Psoas muscle (tissue), 8 donors: ENCODE data around the gene PLAAT2. TPM values are rescaled to one million over a fixed set of nuclear protein-coding genes. Genes with fewer than 3 reads are reported as not detected.
A peak's percentile ranks its signal among the peaks of the same experiment; 100 is the strongest.

Experiments
- ATAC-seq, 4 donors: fragments of 200-7000 bp; cut with Tn5 transposase; one replicate each; pipeline ENCODE4 v1.9.1; 2020; ENCODE audit warnings: moderate library complexity in 3 of 4, mild to moderate bottlenecking in 2 of 4
- DNase-seq, 2 donors: peaks; one replicate each; pipeline ENCODE4 v3.0.0-alpha.2; 2020
- H3K27ac ChIP-seq: fragments of 200-600 bp; one replicate; pipeline ENCODE4 v1.8.0; 2022
- H3K27me3 ChIP-seq, 3 donors: fragments of 200-600 bp in 1 of 3; one replicate each; pipeline versions ENCODE4 v1.6.1 to v1.8.0; 2013 to 2022; ENCODE audit warnings: low read length in 2 of 3, mild to moderate bottlenecking in 2 of 3, moderate library complexity in 1 of 3; ENCODE audit not compliant: insufficient read depth in 3 of 3
- H3K36me3 ChIP-seq, 2 donors: fragments of 200-600 bp in 1 of 2; one replicate each; pipeline versions ENCODE4 v1.6.1 to v1.8.0; 2013 to 2022; ENCODE audit warnings: low read depth in 1 of 2, mild to moderate bottlenecking in 1 of 2, moderate library complexity in 1 of 2; ENCODE audit not compliant: insufficient read depth in 1 of 2
- H3K4me1 ChIP-seq: fragments of 200-600 bp; one replicate; pipeline ENCODE4 v1.8.0; 2022
- H3K4me3 ChIP-seq: fragments of 200-600 bp; one replicate; pipeline ENCODE4 v1.8.0; 2022; ENCODE audit warnings: mild to moderate bottlenecking
- H3K9me3 ChIP-seq: fragments of 200-600 bp; one replicate; pipeline ENCODE4 v1.8.0; 2022
- whole genome bisulfite sequencing, 3 donors: extraction: QIAGEN DNeasy Blood & Tissue Kit; methylation state at CpG; one replicate each; pipeline versions ENCODE4 v1.1.6 to v1.1.7; 2013; 5-methylcytosine and 5-hydroxymethylcytosine counted together
- intact Hi-C, 2 donors: fragments of 100-400 bp; cut with DNase I; formaldehyde crosslinking; loops; one replicate each; pipeline versions ENCODE4 v1.11.0 to v1.14.2; 2022
- polyA plus RNA-seq, 3 donors: library from polyadenylated mRNA; stranded (reverse); fragments of 200-250 nt; gene quantifications; one replicate each; pipeline ENCODE4 v1.2.3, GENCODE V29; 2013
- total RNA-seq, 4 donors: library from RNA; stranded (reverse); fragmentation: NEBNext Ultra II Directional in 2 of 4; extraction: Animal tissue kit (Norgen Biotek cat#: 25700) in 2 of 4; gene quantifications; one replicate each; pipeline versions ENCODE4 v1.2.1 to v1.2.4, GENCODE V29; 2021 to 2023
- TF ChIP-seq, protein P1 (sequence below): fragments of 200-600 bp; IDR thresholded peaks from one replicate; pipeline ENCODE4 v1.8.0; 2022; ENCODE audit warnings: antibody characterized with exemption
- donor health status: healthy with polysubstance abuse.
- donor health status: DM: no; HTN: no; CAD: no; lungs with moderate emphysema.
- donor health status: Bipolar disorder and iron deficiency.
- donor health status: healthy.
- donor health status: DM: yes; HTN: yes; CAD: no.
- donor health status: DM: no; HTN: no; CAD: no.
- donor health status: DM: no; HTN: no; CAD: no.
- donor health status: DM: yes; HTN: yes; CAD: no.

The PLAAT2 gene
- total and polyA plus RNA-seq, 7 donors = 0.16 TPM; not detected in 6

DNA sequence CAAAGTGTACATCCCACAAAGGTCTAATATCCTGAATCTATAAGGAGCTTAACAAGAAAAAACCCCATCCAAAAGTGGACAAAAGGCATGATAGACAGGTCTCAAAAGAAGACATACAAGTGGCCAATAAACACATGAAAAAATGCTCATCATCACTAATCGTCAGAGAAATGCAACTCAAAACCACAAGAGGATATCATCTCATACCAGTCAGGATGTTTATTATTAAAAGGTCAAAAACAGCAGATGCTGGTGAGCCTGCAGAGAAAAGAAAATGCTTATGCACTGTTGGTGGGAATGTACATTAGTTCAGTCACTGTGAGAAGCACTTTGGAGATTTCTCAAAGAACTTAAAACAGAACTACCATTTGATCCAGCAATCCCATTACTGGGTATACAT is 44.6 kb downstream of the PLAAT2 start:
- ATAC-seq (no peak), DNase-seq (no peak)
- H3K27ac ChIP-seq = no peak overlapping the region
- H3K27me3 ChIP-seq = no peaks in the 10 kb centered on the region
- 3 to 14% (median 12%) methylated on average over 1 of the region's 1 CpG for WGBS, 3 donors
- H3K9me3 ChIP-seq = no peaks in the 10 kb centered on the region
- no peak overlapping the region for H3K4me3 ChIP-seq
- H3K36me3 ChIP-seq = no peaks in the 10 kb centered on the region
- no peaks in the 10 kb centered on the region for H3K4me1 ChIP-seq
- intact Hi-C loops = no loop called here
- TF ChIP-seq, protein P1, sequence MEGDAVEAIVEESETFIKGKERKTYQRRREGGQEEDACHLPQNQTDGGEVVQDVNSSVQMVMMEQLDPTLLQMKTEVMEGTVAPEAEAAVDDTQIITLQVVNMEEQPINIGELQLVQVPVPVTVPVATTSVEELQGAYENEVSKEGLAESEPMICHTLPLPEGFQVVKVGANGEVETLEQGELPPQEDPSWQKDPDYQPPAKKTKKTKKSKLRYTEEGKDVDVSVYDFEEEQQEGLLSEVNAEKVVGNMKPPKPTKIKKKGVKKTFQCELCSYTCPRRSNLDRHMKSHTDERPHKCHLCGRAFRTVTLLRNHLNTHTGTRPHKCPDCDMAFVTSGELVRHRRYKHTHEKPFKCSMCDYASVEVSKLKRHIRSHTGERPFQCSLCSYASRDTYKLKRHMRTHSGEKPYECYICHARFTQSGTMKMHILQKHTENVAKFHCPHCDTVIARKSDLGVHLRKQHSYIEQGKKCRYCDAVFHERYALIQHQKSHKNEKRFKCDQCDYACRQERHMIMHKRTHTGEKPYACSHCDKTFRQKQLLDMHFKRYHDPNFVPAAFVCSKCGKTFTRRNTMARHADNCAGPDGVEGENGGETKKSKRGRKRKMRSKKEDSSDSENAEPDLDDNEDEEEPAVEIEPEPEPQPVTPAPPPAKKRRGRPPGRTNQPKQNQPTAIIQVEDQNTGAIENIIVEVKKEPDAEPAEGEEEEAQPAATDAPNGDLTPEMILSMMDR = no peak

DNA sequence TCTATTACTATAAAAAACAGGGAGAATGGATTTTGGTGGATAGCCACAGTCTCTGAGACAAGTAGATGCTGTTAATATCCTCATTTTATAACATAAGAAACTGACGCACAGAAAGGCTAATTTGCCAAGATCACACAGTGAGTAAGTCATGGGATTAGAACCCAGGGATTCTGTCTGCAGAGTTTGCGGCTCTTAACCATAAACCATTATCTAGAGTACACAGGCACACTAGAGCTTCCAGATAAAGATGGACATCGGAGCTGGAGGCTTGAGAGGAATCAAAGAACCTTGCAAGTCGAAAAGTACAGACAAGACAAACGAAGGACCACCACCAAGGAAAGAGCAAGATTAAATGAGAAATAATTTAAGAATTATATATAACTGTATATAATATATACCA is 46.0 kb downstream of the PLAAT2 start:
- TF ChIP-seq, protein P1 = no peak
- H3K27ac ChIP-seq = no peak overlapping the region
- H3K9me3 ChIP-seq = no peaks in the 10 kb centered on the region
- DNase-seq (no peak), ATAC-seq (no peak)
- no peaks in the 10 kb centered on the region for H3K36me3 ChIP-seq
- H3K27me3 ChIP-seq = no peaks in the 10 kb centered on the region
- H3K4me1 ChIP-seq = peaks cover 6% of the 10 kb centered on the region
- 96 to 98% (median 98%) methylated on average over 5 of the region's 5 CpGs for WGBS, 3 donors
- H3K4me3 ChIP-seq = no peak overlapping the region
- intact Hi-C loops = no loop called here

DNA sequence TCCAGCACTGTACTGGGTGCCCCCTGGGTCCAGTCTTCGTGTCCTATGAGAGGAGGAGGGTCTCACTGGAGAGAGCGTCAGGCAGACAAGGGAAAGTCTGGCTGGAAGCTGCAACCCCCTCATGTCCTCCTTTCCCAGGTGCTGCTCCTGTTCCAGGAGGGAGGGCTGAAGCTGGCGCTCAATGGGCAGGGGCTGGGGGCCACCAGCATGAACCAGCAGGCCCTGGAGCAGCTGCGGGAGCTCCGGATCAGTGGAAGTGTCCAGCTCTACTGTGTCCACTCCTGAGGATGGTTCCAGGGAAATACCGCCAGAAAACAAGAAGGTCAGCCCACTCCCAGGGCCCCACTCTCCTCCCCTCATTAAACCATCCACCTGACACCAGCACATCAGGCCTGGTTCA is 47.1 kb downstream of the PLAAT2 start:
- no peak overlapping the region for H3K4me3 ChIP-seq
- intact Hi-C loops = no loop called here
- no peaks in the 10 kb centered on the region for H3K36me3 ChIP-seq
- TF ChIP-seq, protein P1 = no peak
- no peaks in the 10 kb centered on the region for H3K27me3 ChIP-seq
- no peak overlapping the region for H3K27ac ChIP-seq
- peaks cover 7% of the 10 kb centered on the region for H3K4me1 ChIP-seq
- DNase-seq (no peak), ATAC-seq (no peak)
- 94 to 96% (median 94%) methylated on average over 6 of the region's 6 CpGs for WGBS, 3 donors
- no peaks in the 10 kb centered on the region for H3K9me3 ChIP-seq

DNA sequence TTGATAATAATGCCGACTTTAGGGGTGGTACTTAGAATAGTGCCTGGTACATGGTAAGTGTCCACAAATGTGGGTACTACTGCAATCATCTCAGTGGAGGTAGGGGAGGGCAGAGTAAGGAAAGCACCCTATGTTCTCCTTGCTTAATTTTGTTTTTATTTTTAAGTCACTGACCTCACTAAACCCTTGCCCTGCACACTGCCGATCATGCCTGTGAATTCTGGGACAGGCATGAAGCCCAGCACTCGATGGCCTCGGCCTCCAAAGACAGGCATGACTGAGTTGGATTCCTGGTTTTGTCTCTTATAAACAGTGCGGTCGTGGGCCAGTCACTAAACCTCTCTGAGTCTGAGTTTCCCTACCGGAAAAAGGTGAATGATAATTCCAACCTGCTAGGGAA is 50.4 kb downstream of the PLAAT2 start:
- intact Hi-C loops = no loop called here
- no peak overlapping the region for H3K27ac ChIP-seq
- TF ChIP-seq, protein P1 = no peak

DNA sequence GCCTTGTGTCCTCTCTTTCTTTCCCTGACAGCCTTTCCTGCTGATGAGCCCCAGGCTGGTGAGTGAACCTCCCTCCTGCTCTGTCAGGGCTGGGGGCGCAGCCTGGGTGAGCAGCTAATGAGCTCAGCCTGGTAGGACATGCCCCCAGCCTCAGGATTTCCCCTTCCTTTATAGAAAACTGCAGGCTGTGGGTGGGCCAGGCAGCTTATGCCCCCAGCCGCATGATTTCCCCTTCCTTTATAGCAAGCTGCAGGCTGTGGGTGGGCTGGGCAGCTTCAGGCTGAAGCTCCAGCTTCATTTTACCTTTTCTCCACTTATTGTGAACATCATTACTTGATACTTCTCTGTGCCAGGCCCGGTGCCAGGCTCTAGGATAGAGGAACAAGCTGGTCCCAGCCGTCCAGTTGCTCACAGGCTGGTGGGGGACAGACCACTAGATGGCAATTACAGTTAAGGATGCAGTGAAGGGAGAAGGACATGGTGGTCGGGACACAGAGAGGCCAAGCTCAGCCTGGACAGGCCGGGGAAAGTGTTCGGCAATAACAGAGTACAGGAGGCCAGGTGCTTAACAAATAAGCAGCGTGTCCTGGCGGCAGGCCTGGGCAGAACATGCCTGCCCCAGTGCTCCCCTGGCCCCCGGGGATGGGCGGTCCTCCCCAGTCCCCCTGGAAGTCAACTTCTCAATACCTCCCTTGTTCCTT is 52.0 kb downstream of the PLAAT2 start:
- TF ChIP-seq, protein P1 = no peak
- intact Hi-C loops = no loop called here
- Histone ChIP-seq H3K9me3 (no peaks in the 10 kb centered on the region), H3K27me3 (no peaks in the 10 kb centered on the region), H3K4me1 (peaks cover 14% of the 10 kb centered on the region), H3K27ac (no peak overlapping the region), H3K4me3 (no peak overlapping the region), H3K36me3 (no peaks in the 10 kb centered on the region)
- DNase-seq (no peak), ATAC-seq (peak in 2 of 4 donors; percentile 9 to 23)
- 72 to 81% (median 75%) methylated on average over 11 of the region's 11 CpGs for WGBS, 3 donors

More for the DNA sequence above, 50.4 kb downstream of the PLAAT2 start:
- no peak overlapping the region for H3K4me3 ChIP-seq
- H3K27me3 ChIP-seq = no peaks in the 10 kb centered on the region
- H3K36me3 ChIP-seq = no peaks in the 10 kb centered on the region
- ATAC-seq = peak; percentile 33 to 78 (median 69)
- WGBS, 3 donors = 41 to 64% (median 45%) methylated on average over 7 of the region's 7 CpGs
- H3K4me1 ChIP-seq = peaks cover 14% of the 10 kb centered on the region
- DNase-seq = no peak
- H3K9me3 ChIP-seq = no peaks in the 10 kb centered on the region
